MM.1S (cell line): ENCODE data around the gene FEZ2.

ENCODE experiments used
- EZH2 ChIP-seq: fragments of 300-600 bp; sonication (generic); optimal IDR thresholded peaks from 2 replicates; pipeline ENCODE3; 2017; ENCODE audit warnings: low read depth, mild to moderate bottlenecking, antibody characterized with exemption, low read length, mixed read lengths
- TF ChIP-seq, protein P1 (sequence below): fragments of 300-600 bp; sonication (generic); IDR thresholded peaks from 2 replicates; pipeline ENCODE4 v1.5.1; 2016; ENCODE audit warnings: antibody characterized with exemption, low read length, mixed read lengths

DNA sequence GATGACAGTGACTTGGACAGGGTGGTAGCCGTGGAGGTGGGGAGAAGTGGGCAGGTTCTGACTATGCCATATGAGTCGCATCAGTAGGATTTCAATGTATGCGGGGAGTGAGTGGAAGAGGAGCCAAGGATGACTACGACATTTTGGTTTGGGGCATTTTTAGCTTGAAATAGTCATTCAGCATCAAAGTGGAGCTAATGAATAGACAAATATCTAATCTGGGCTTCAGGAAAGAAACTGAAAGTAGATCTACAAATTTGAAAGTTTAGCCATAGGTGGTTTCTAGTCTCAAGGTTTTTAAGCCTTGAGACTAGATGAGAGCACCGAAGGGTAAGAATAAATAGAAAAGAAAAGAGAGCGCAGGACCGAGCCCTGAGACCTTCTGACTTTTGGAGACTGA lies 58.3 kb downstream of the FEZ2 start:
- TF ChIP-seq, protein P1, sequence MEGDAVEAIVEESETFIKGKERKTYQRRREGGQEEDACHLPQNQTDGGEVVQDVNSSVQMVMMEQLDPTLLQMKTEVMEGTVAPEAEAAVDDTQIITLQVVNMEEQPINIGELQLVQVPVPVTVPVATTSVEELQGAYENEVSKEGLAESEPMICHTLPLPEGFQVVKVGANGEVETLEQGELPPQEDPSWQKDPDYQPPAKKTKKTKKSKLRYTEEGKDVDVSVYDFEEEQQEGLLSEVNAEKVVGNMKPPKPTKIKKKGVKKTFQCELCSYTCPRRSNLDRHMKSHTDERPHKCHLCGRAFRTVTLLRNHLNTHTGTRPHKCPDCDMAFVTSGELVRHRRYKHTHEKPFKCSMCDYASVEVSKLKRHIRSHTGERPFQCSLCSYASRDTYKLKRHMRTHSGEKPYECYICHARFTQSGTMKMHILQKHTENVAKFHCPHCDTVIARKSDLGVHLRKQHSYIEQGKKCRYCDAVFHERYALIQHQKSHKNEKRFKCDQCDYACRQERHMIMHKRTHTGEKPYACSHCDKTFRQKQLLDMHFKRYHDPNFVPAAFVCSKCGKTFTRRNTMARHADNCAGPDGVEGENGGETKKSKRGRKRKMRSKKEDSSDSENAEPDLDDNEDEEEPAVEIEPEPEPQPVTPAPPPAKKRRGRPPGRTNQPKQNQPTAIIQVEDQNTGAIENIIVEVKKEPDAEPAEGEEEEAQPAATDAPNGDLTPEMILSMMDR: no peak
- TF ChIP-seq EZH2: no peak
